H9 (cell line): Measurements from ENCODE around the gene EXOSC2. TPM values are rescaled to one million over a fixed set of nuclear protein-coding genes. Genes with fewer than 3 reads are reported as not detected.
A peak's percentile ranks its signal among the peaks of the same experiment; 100 is the strongest.

Experiments
- DNase-seq: peaks from one replicate; pipeline ENCODE4 v3.0.0-alpha.2; 2017
- H2AFZ ChIP-seq: one replicate; pipeline ENCODE4 v1.6.1; 2013; ENCODE audit warnings: mild to moderate bottlenecking, low read length, control low read depth, moderate library complexity
- H2AK5ac ChIP-seq: 2 replicates; pipeline ENCODE4 v1.6.1; 2013; ENCODE audit warnings: low read length, control low read depth, mixed read lengths; ENCODE audit not compliant: insufficient read length
- H2BK120ac ChIP-seq: one replicate; pipeline ENCODE4 v1.6.1; 2013; ENCODE audit warnings: low read depth, mild to moderate bottlenecking, low read length, control low read depth, inconsistent platforms; ENCODE audit not compliant: poor library complexity, severe bottlenecking
- H2BK12ac ChIP-seq: 2 replicates; pipeline ENCODE4 v1.6.1; 2013; ENCODE audit warnings: low read length, control low read depth, mixed read lengths, low read depth; ENCODE audit not compliant: insufficient read length
- H2BK15ac ChIP-seq: 2 replicates; pipeline ENCODE4 v1.6.1; 2013; ENCODE audit warnings: low read depth, low read length, control low read depth
- H2BK20ac ChIP-seq: one replicate; pipeline ENCODE4 v1.6.1; 2013; ENCODE audit warnings: low read depth, mild to moderate bottlenecking, low read length, control low read depth, inconsistent platforms; ENCODE audit not compliant: poor library complexity, severe bottlenecking
- H2BK5ac ChIP-seq: 2 replicates; pipeline ENCODE4 v1.6.1; 2013; ENCODE audit warnings: low read length, control low read depth, mixed read lengths; ENCODE audit not compliant: insufficient read length
- H3K14ac ChIP-seq: 2 replicates; pipeline ENCODE4 v1.6.1; 2013; ENCODE audit warnings: low read length, control low read depth; ENCODE audit not compliant: insufficient read depth
- H3K18ac ChIP-seq: 2 replicates; pipeline ENCODE4 v1.6.1; 2013; ENCODE audit warnings: low read depth, mild to moderate bottlenecking, mixed read lengths, low read length, control low read depth; ENCODE audit not compliant: insufficient read length
- H3K23ac ChIP-seq: 2 replicates; pipeline ENCODE4 v1.6.1; 2013; ENCODE audit warnings: low read length, control low read depth, mixed read lengths, low read depth; ENCODE audit not compliant: insufficient read length
- H3K23me2 ChIP-seq: 2 replicates; pipeline ENCODE4 v1.6.1; 2013; ENCODE audit warnings: low read depth, mild to moderate bottlenecking, mixed read lengths, low read length, control low read depth; ENCODE audit not compliant: insufficient read length, poor library complexity, severe bottlenecking
- H3K27ac ChIP-seq: 2 replicates; pipeline ENCODE4 v1.5.1; 2013; ENCODE audit warnings: low read length, control low read depth, mixed read lengths, low read depth; ENCODE audit not compliant: insufficient read length
- H3K27me3 ChIP-seq: 2 replicates; pipeline ENCODE4 v1.6.1; 2013; ENCODE audit warnings: low read length, control low read depth, inconsistent platforms; ENCODE audit not compliant: insufficient read depth
- H3K4ac ChIP-seq: 2 replicates; pipeline ENCODE4 v1.6.1; 2013; ENCODE audit warnings: low read depth, mild to moderate bottlenecking, control low read depth, inconsistent platforms, low read length, moderate library complexity
- H3K4me1 ChIP-seq: 2 replicates; pipeline ENCODE4 v1.6.1; 2013; ENCODE audit warnings: low read length, control low read depth, inconsistent platforms; ENCODE audit not compliant: insufficient read depth
- H3K4me2 ChIP-seq: 2 replicates; pipeline ENCODE4 v1.6.1; 2013; ENCODE audit warnings: low read length, control low read depth, mixed read lengths; ENCODE audit not compliant: insufficient read length, insufficient read depth
- H3K56ac ChIP-seq: 2 replicates; pipeline ENCODE4 v1.6.1; 2013; ENCODE audit warnings: low read depth, mild to moderate bottlenecking, mixed read lengths, low read length, control low read depth; ENCODE audit not compliant: insufficient read length
- H3K79me1 ChIP-seq: 2 replicates; pipeline ENCODE4 v1.6.1; 2013; ENCODE audit warnings: low read depth, mild to moderate bottlenecking, moderate library complexity, low read length, control low read depth, inconsistent platforms; ENCODE audit not compliant: insufficient read depth, poor library complexity, severe bottlenecking
- H3K79me2 ChIP-seq: 2 replicates; pipeline ENCODE4 v1.6.1; 2013; ENCODE audit warnings: low read length, control low read depth, inconsistent platforms; ENCODE audit not compliant: insufficient read depth
- H3K9ac ChIP-seq: 2 replicates; pipeline ENCODE4 v1.6.1; 2013; ENCODE audit warnings: low read length, control low read depth, mixed read lengths; ENCODE audit not compliant: insufficient read length; ENCODE audit errors: extremely low read depth
- H3K9me3 ChIP-seq: one replicate; pipeline ENCODE4 v1.6.1; 2013; ENCODE audit warnings: low read depth, low read length, inconsistent platforms; ENCODE audit not compliant: control insufficient read depth
- H3T11ph ChIP-seq: one replicate; pipeline ENCODE4 v1.6.1; 2013; ENCODE audit warnings: mild to moderate bottlenecking, low read length, control low read depth, inconsistent platforms
- H4K20me1 ChIP-seq: one replicate; pipeline ENCODE4 v1.6.1; 2013; ENCODE audit not compliant: control insufficient read depth, insufficient read length, insufficient read depth
- H4K5ac ChIP-seq: 2 replicates; pipeline ENCODE4 v1.6.1; 2013; ENCODE audit warnings: low read depth, mild to moderate bottlenecking, mixed read lengths, low read length, control low read depth; ENCODE audit not compliant: insufficient read length
- H4K8ac ChIP-seq: replicated peaks from 2 replicates; pipeline ENCODE4 v1.6.1; 2013; ENCODE audit warnings: low read length, control low read depth, mixed read lengths, low read depth; ENCODE audit not compliant: insufficient read length
- H4K91ac ChIP-seq: 2 replicates; pipeline ENCODE4 v1.6.1; 2013; ENCODE audit warnings: low read depth, mild to moderate bottlenecking, moderate library complexity, mixed read lengths, low read length, control low read depth; ENCODE audit not compliant: insufficient read length
- H3K27ac Mint-ChIP-seq, 3 experiments: 2 replicates in 2 of 3; 3 replicates in 1 of 3; pipeline ENCODE4 v1.8.0; 2020 to 2021; ENCODE audit warnings: mixed read lengths in 3 of 3, mild to moderate bottlenecking in 1 of 3, moderate library complexity in 1 of 3
- H3K27me3 Mint-ChIP-seq: 2 replicates; pipeline ENCODE4 v1.8.0; 2021; ENCODE audit warnings: low read depth, mild to moderate bottlenecking, moderate library complexity, mixed read lengths
- H3K36me3 Mint-ChIP-seq, 3 experiments: 2 replicates in 2 of 3; 3 replicates in 1 of 3; pipeline ENCODE4 v1.8.0; 2020 to 2021; ENCODE audit warnings: low read depth in 3 of 3, mixed read lengths in 3 of 3; ENCODE audit not compliant: insufficient read depth in 1 of 3
- H3K4me1 Mint-ChIP-seq, 2 experiments: 2 replicates each; pipeline ENCODE4 v1.8.0; 2020; ENCODE audit warnings: mixed read lengths in 2 of 2
- H3K4me3 Mint-ChIP-seq, 2 experiments: 2 replicates in 1 of 2; 3 replicates in 1 of 2; pipeline ENCODE4 v1.8.0; 2020 to 2021; ENCODE audit warnings: mild to moderate bottlenecking in 2 of 2, mixed read lengths in 2 of 2, moderate library complexity in 1 of 2
- H3K9me3 Mint-ChIP-seq, 2 experiments: 2 replicates in 1 of 2; 3 replicates in 1 of 2; pipeline ENCODE4 v1.8.0; 2020; ENCODE audit warnings: mild to moderate bottlenecking in 2 of 2, mixed read lengths in 2 of 2, moderate library complexity in 1 of 2
- CTCF ChIP-seq: fragments of 200-600 bp; sonication (generic); conservative IDR thresholded peaks from 3 replicates; pipeline ENCODE4 v1.8.0; 2021; ENCODE audit warnings: antibody characterized with exemption, mild to moderate bottlenecking
- WGBS: extraction: QIAGEN DNeasy Blood & Tissue Kit; methylation state at CpG from one replicate; pipeline ENCODE4 v1.1.7; 2013; ENCODE audit warnings: missing lambda C conversion rate, low lambda C conversion rate, mixed read lengths; ENCODE audit not compliant: insufficient read length; ENCODE audit errors: extremely low coverage; 5-methylcytosine and 5-hydroxymethylcytosine counted together
- long read RNA-seq: library from polyadenylated mRNA; unstranded; transcript quantifications from one replicate; pipeline ENCODE4 v2.0.0, GENCODE V29; 2020
- total RNA-seq: library from RNA; stranded (reverse); gene quantifications from 2 replicates; pipeline ENCODE4 v1.2.1, GENCODE V29; 2021

The EXOSC2 gene
- total RNA-seq: 92.0 and 94.5 TPM in 2 replicates
- long read RNA-seq, transcript EXOSC2-204 (9 exons, 2,040 nt): major isoform, 143 of 183 reads
- long read RNA-seq, transcript EXOSC2-211 (8 exons, 1,956 nt): minor isoform, 5 of 183 reads
- long read RNA-seq, transcript EXOSC2-202 (8 exons, 1,885 nt): minor isoform, 13 of 183 reads
- long read RNA-seq, partial matches to known transcripts: 3 of 183 reads
- long read RNA-seq, other reads (novel, unspliced or antisense): 18 of 183 reads

- Histone ChIP-seq H4K5ac (peak within 1 kb of the TSS; percentile 33), H3K9me3 (no peaks in the 10 kb centered on the region), H3K18ac (peak within 1 kb of the TSS; percentile 80), H2BK20ac (no peak within 1 kb of the TSS), H2BK15ac (no peak within 1 kb of the TSS), H4K91ac (peak within 1 kb of the TSS; percentile 54), H3T11ph (no peak within 1 kb of the TSS), H3K4me1 (no peaks in the 10 kb centered on the region; the same call in 1 of the 2 replicates), H3K27me3 (no peaks in the 10 kb centered on the region), H3K9ac (peak within 1 kb of the TSS; percentile 99), H3K23me2 (peaks cover 7% of the 10 kb centered on the region), H3K4me2 (peak within 1 kb of the TSS; percentile 97), H2BK120ac (no peak within 1 kb of the TSS), H2AK5ac (no peak within 1 kb of the TSS), H3K56ac (peak within 1 kb of the TSS; percentile 1), H4K20me1 (no peaks in the 10 kb centered on the region), H2BK12ac (no peak within 1 kb of the TSS), H3K79me2 (peaks cover 15% of the 10 kb centered on the region; the same call in 1 of the 2 replicates), H2AFZ (no peak within 1 kb of the TSS), H2BK5ac (no peak within 1 kb of the TSS), H3K79me1 (peaks cover 9% of the 10 kb centered on the region), H3K27ac (no peak within 1 kb of the TSS), H3K23ac (no peak within 1 kb of the TSS), H3K14ac (peak within 1 kb of the TSS; percentile 66), H3K4ac (no peak within 1 kb of the TSS; the same call in 1 of the 2 replicates), H4K8ac (no peak within 1 kb of the TSS)
- H3K4me1 Mint-ChIP-seq: peaks cover 46 to 47% of the 10 kb centered on the region in 2 experiments
- H3K36me3 Mint-ChIP-seq: peaks cover 32 to 38% (median 36%) of the 10 kb centered on the region in 3 experiments
- peak within 1 kb of the TSS; percentile 98 to 99 for H3K4me3 Mint-ChIP-seq
- H3K9me3 Mint-ChIP-seq: 0 out of 5 replicates have a peak, but pooled peaks cover 0 to 2% of the 10 kb centered on the region in 2 experiments
- no peaks in the 10 kb centered on the region; the same call in 1 of the 2 replicates for H3K27me3 Mint-ChIP-seq
- DNase-seq: peak; percentile 99
- TF ChIP-seq CTCF: no peak
- WGBS: no CpG with 5 or more reads among the region's 40 CpGs
- H3K27ac Mint-ChIP-seq: peak within 1 kb of the TSS; percentile 49 to 99 (median 97)
Measured at GRCh38 chr9:130693426-130694191, at the start of gene EXOSC2. Gene EXOSC2 (plus strand): TSS chr9:130693780. CDS start chr9:130693792, 12 bp downstream.
